Measurements from ENCODE around the gene ATOSB. TPM values are rescaled to one million over a fixed set of nuclear protein-coding genes. Genes with fewer than 3 reads are reported as not detected.

Gene ATOSB
- total RNA-seq, 6 experiments from 2014 or later = 3.7 to 6.9 (median 5.8) TPM

DNA sequence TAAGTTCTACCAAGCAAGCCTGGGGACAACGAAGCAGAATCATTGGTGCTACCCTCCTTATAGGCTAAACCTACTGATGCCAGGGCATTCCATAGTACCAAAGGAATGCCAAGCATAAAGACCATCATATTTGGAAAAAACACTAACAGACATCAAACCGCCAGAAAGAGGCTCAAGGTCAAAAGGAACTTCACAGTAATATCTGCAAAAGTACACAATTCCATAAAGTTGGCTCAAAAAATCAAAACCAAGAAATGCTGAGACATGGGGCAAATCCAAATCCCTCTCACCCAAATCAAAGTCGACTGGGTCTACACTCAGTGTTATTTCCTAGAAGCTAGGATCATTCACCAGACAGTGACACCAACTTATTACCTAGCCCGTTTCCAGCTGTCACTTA, 46.6 kb downstream of the ATOSB start:
- H3K27ac ChIP-seq = no peak overlapping the region
- ATAC-seq (no peak), DNase-seq (no peak)
- intact Hi-C loops (cut with DNase I) = no loop called here
- 60% methylated on average over 4 of the region's 4 CpGs for WGBS (ENCODE audit: insufficient coverage, low coverage, low lambda C conversion rate, missing lambda C conversion rate)
- peaks cover 5 to 52% (median 34%) of the 10 kb centered on the region in 4 donors for H3K36me3 ChIP-seq
- H3K4me3 ChIP-seq = no peak overlapping the region
- no peaks in the 10 kb centered on the region for H3K9me3 ChIP-seq
- H3K27me3 ChIP-seq = no peaks in the 10 kb centered on the region
- TF ChIP-seq POLR2A (IDR thresholded peaks at IDR 0.05) = no peak
- TF ChIP-seq, protein P1, sequence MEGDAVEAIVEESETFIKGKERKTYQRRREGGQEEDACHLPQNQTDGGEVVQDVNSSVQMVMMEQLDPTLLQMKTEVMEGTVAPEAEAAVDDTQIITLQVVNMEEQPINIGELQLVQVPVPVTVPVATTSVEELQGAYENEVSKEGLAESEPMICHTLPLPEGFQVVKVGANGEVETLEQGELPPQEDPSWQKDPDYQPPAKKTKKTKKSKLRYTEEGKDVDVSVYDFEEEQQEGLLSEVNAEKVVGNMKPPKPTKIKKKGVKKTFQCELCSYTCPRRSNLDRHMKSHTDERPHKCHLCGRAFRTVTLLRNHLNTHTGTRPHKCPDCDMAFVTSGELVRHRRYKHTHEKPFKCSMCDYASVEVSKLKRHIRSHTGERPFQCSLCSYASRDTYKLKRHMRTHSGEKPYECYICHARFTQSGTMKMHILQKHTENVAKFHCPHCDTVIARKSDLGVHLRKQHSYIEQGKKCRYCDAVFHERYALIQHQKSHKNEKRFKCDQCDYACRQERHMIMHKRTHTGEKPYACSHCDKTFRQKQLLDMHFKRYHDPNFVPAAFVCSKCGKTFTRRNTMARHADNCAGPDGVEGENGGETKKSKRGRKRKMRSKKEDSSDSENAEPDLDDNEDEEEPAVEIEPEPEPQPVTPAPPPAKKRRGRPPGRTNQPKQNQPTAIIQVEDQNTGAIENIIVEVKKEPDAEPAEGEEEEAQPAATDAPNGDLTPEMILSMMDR (IDR thresholded peaks at IDR 0.05) = no peak
- H3K4me1 ChIP-seq = peaks cover 0 to 33% (median 12%) of the 10 kb centered on the region in 4 donors

- DNase-seq = no peak
- Histone ChIP-seq H3K36me3 (peaks cover 22 to 71% (median 52%) of the 10 kb centered on the region in 4 donors), H3K27ac (no peak overlapping the region), H3K9me3 (no peaks in the 10 kb centered on the region), H3K27me3 (no peaks in the 10 kb centered on the region), H3K4me1 (peaks cover 0 to 30% (median 12%) of the 10 kb centered on the region in 4 donors), H3K4me3 (no peak overlapping the region)
- ATAC-seq = no peak
- intact Hi-C loops (cut with DNase I) = no loop called here
- TF ChIP-seq POLR2A (IDR thresholded peaks at IDR 0.05) = no peak
- TF ChIP-seq, protein P1 (IDR thresholded peaks at IDR 0.05) = no peak
- WGBS (ENCODE audit: insufficient coverage, low coverage, low lambda C conversion rate, missing lambda C conversion rate) = 100% methylated on average over 1 of the region's 1 CpG
Observed at GRCh38 chr9:35067056-35067455, 48.6 kb downstream of the ATOSB start.

DNA sequence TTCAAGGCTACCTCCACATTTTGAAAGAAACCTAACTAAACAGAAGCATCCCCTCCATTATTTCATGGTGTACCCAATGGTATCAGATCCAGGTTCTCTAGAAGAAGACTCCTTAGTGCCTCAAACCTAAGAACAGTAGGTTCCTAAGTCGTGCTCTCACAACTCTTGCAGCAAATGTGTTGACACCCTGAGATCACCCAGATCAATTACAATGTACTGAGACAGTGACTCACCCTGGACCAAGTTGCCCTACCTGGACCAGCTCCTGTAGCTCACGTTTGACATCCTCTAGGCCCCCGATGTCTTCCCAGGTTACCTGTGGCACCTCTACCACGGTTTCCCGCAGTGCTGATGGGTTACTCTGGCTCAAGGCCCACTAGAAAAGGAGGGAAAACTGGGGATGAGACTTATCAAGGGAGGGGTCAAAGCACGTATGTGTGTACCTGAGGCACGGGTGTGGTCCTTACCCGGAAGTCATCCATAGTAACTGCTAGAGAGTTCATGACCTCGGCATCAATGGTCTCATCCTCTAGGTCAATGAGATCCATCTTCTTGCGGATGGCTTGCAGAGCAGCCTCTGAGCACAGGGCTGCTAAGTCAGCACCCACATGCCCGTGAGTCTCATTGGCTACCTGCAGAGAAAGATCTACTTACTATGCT, 55.0 kb downstream of the ATOSB start:
- Histone ChIP-seq H3K27me3 (no peaks in the 10 kb centered on the region), H3K36me3 (peaks cover 56 to 100% (median 81%) of the 10 kb centered on the region in 4 donors), H3K4me3 (no peak overlapping the region), H3K4me1 (no peaks in the 10 kb centered on the region), H3K9me3 (no peaks in the 10 kb centered on the region), H3K27ac (no peak overlapping the region)
- ATAC-seq = no peak
- intact Hi-C loops (cut with DNase I) = no loop called here
- WGBS (ENCODE audit: insufficient coverage, low coverage, low lambda C conversion rate, missing lambda C conversion rate) = 100% methylated on average over 1 of the region's 11 CpGs
- TF ChIP-seq, protein P1 (IDR thresholded peaks at IDR 0.05) = no peak
- TF ChIP-seq POLR2A (IDR thresholded peaks at IDR 0.05) = no peak
- no peak for DNase-seq

DNA sequence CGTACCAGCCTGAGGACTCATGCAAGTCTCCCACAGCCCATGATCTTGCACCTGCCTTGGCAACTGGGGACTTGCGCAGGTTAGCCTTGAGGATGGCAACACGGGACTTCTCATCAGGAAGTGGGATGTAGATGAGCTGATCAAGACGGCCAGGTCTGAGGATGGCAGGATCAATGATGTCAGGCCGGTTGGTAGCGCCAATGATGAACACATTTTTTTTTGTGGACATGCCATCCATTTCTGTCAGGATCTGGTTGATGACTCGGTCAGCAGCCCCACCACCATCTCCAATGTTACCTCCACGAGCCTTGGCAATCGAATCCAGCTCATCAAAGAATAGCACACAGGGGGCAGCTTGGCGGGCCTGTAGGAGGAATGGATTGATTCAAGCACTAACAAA, 56.2 kb downstream of the ATOSB start:
- 92% methylated on average over 4 of the region's 10 CpGs for WGBS (ENCODE audit: insufficient coverage, low coverage, low lambda C conversion rate, missing lambda C conversion rate)
- no peaks in the 10 kb centered on the region for H3K9me3 ChIP-seq
- no peak overlapping the region for H3K4me3 ChIP-seq
- DNase-seq = no peak
- TF ChIP-seq POLR2A (IDR thresholded peaks at IDR 0.05) = no peak
- TF ChIP-seq, protein P1 (IDR thresholded peaks at IDR 0.05) = no peak
- H3K27me3 ChIP-seq = no peaks in the 10 kb centered on the region
- no peak overlapping the region for H3K27ac ChIP-seq
- H3K36me3 ChIP-seq = peaks cover 45 to 100% (median 78%) of the 10 kb centered on the region in 4 donors
- no peak for ATAC-seq
- intact Hi-C loops (cut with DNase I) = no loop called here
- no peaks in the 10 kb centered on the region for H3K4me1 ChIP-seq

Data from right lobe of liver (tissue), 6 donors.